Measurements from ENCODE around the gene CDH13. TPM values are rescaled to one million over a fixed set of nuclear protein-coding genes. Genes with fewer than 3 reads are reported as not detected.

The CDH13 gene
- polyA plus RNA-seq, 1 experiment, result 113 TPM

DNA sequence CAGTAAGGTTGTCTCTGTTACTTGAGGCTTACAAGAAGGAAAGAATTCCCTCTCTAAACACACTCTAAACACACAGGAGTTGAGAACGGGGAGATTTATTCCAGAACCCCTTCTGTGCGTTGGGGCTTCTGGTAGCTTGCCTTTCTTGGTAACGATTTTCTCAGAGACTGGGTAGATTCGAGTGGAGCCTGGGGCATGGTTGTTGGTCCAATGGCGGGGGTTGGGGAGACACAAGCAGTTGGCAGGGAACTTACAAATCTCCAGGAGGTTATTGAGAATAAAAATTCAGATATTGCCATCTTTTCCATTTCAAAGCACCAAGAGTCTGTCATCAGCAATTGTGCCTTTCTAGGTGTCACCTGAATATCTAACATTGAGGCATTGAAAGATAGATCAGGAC lies 251.7 kb downstream of the CDH13 start:
- Histone ChIP-seq H3K4me3 (ENCODE audit: low read depth, low read length) (no peak overlapping the region), H3K36me3 (ENCODE audit: control insufficient read depth, insufficient read depth, low read length) (no peaks in the 10 kb centered on the region), H3K27me3 (ENCODE audit: control insufficient read depth, insufficient read depth, low read length) (no peaks in the 10 kb centered on the region)
- TF ChIP-seq, protein P1, sequence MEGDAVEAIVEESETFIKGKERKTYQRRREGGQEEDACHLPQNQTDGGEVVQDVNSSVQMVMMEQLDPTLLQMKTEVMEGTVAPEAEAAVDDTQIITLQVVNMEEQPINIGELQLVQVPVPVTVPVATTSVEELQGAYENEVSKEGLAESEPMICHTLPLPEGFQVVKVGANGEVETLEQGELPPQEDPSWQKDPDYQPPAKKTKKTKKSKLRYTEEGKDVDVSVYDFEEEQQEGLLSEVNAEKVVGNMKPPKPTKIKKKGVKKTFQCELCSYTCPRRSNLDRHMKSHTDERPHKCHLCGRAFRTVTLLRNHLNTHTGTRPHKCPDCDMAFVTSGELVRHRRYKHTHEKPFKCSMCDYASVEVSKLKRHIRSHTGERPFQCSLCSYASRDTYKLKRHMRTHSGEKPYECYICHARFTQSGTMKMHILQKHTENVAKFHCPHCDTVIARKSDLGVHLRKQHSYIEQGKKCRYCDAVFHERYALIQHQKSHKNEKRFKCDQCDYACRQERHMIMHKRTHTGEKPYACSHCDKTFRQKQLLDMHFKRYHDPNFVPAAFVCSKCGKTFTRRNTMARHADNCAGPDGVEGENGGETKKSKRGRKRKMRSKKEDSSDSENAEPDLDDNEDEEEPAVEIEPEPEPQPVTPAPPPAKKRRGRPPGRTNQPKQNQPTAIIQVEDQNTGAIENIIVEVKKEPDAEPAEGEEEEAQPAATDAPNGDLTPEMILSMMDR (IDR thresholded peaks at IDR 0.05; ENCODE audit: insufficient read depth, low read depth, low read length), result no peak
- DNase-seq (ENCODE audit: low read depth), result no peak
- POLR2A ChIA-PET, result no interaction called here
- CTCF ChIA-PET, result no interaction called here

DNA sequence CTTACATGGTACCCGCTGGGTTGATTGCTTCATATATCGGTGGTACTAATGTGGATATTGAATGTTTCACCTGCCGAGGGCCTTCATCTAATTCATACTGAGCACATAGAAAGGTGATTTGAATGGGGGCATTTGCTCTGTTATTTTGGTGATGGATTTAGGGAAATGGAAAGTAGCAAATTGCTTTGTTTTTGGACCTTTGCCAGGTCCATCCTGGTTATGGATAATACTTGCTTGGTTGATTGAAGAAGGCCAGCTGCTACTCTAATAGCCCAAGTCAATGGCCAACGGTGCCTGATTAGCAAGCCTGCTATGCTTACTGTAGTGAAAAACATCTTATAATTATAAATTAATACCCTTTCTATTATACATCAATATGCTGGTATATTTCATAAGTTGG lies 253.6 kb downstream of the CDH13 start:
- no peak for DNase-seq (ENCODE audit: low read depth)
- Histone ChIP-seq H3K36me3 (ENCODE audit: control insufficient read depth, insufficient read depth, low read length) (no peaks in the 10 kb centered on the region), H3K4me3 (ENCODE audit: low read depth, low read length) (no peak overlapping the region), H3K27me3 (ENCODE audit: control insufficient read depth, insufficient read depth, low read length) (no peaks in the 10 kb centered on the region)
- TF ChIP-seq, protein P1 (IDR thresholded peaks at IDR 0.05; ENCODE audit: insufficient read depth, low read depth, low read length), result no peak
- CTCF ChIA-PET, result no interaction called here
- POLR2A ChIA-PET, result no interaction called here

DNA sequence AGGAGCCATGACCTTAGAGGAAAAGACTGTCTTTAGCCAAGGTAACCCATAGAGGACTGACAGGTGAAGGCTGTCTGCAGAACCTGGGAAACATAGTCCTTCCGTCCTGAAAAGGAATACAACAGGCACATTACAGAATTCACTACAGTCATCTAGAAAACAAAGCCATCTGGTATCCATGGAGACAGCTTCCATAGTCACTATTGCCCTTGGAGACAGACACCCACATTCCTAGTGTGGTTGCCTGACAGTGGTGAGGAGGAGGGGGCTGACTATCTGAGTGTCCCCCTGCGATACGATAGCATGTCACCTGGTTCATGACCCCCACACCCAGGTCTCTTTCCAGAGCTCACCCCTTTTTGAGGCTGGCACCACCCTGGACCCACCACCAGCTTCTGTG lies 254.7 kb downstream of the CDH13 start:
- ChIA-PET CTCF (interaction anchor here (1.2 kb wide), 1 partner anchor 14 kb away, joined by 3 read pairs; no protein-coding TSS in a partner anchor), POLR2A (no interaction called here)
- Histone ChIP-seq H3K27me3 (ENCODE audit: control insufficient read depth, insufficient read depth, low read length) (no peaks in the 10 kb centered on the region), H3K4me3 (ENCODE audit: low read depth, low read length) (no peak overlapping the region), H3K36me3 (ENCODE audit: control insufficient read depth, insufficient read depth, low read length) (no peaks in the 10 kb centered on the region)
- no peak for DNase-seq (ENCODE audit: low read depth)
- TF ChIP-seq, protein P1 (IDR thresholded peaks at IDR 0.05; ENCODE audit: insufficient read depth, low read depth, low read length), result no peak

DNA sequence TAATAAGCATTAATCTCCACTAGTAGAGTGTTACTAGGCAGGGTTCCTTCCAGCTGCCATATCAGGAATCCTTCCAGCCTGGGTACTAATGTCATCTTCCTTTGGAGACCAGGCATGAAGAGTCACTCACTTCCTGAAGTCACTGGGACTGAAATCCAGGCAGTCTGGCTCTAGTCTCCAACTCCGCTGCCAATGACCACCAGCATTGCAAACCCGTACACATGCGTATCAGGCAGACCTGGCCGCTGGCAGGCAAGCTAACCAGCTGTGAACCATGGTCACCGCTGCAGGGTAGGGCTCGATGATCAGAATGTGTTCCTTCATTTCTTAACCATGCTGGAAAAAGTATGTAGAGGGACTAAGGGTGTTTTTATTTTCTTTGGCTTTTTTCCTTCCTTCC lies 255.5 kb downstream of the CDH13 start:
- ChIA-PET CTCF (interaction anchor here (1.2 kb wide), 1 partner anchor 15 kb away, joined by 3 read pairs; no protein-coding TSS in a partner anchor), POLR2A (no interaction called here)
- H3K36me3 ChIP-seq (ENCODE audit: control insufficient read depth, insufficient read depth, low read length), result no peaks in the 10 kb centered on the region
- no peaks in the 10 kb centered on the region for H3K27me3 ChIP-seq (ENCODE audit: control insufficient read depth, insufficient read depth, low read length)
- TF ChIP-seq, protein P1 (IDR thresholded peaks at IDR 0.05; ENCODE audit: insufficient read depth, low read depth, low read length), result no peak
- H3K4me3 ChIP-seq (ENCODE audit: low read depth, low read length), result no peak overlapping the region
- no peak for DNase-seq (ENCODE audit: low read depth)

DNA sequence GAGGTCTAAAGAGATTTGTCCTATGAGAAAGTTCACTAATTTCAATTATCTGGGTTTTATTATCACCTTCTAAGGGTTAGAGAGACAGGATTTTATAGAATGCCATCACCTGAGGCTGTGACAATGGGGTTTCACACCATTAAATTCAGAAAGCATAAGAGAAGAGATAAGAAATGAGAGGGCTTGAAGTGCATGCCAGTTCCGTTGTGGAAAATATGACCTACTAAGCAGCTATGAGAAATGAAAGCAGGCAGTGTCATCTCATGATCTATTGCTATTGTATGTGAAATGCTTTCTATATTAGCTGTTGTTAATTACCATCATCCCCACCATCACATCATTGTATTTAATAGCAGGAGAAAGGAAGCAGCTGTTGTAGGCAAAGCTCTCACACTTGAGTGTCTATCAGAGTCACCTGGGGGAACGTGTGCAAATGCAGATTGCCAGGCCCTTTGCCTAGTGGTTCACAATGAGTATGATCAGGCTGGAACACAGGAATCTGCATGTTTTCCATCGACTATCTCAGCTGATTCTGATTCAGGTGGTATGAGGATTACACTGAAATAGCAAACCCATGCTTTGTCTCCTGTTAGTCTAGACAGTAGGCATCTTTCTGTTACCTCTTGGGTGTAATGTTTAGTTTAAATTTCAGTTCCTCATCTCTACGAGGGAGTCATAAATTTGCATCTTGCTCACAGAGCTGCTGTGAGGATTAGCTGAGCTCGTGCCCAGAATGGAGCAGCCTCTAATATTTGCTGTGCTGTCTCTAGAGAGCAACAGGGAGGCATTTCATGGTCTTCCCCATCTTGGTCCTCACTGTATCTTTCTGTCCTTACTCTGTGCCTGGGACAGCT lies 256.4 kb downstream of the CDH13 start:
- H3K4me3 ChIP-seq (ENCODE audit: low read depth, low read length), result no peak overlapping the region
- no peaks in the 10 kb centered on the region for H3K36me3 ChIP-seq (ENCODE audit: control insufficient read depth, insufficient read depth, low read length)
- H3K27me3 ChIP-seq (ENCODE audit: control insufficient read depth, insufficient read depth, low read length), result no peaks in the 10 kb centered on the region
- ChIA-PET POLR2A (no interaction called here), CTCF (interaction anchor here (0.7 kb wide), 2 partner anchors 541 to 626 kb away, joined by 3 to 5 read pairs; no protein-coding TSS in a partner anchor)
- TF ChIP-seq, protein P1 (IDR thresholded peaks at IDR 0.05; ENCODE audit: insufficient read depth, low read depth, low read length), result no peak
- no peak for DNase-seq (ENCODE audit: low read depth)
